HG03520 (cell line): ENCODE measurements around the gene CLPX.
"Not testable (repeated sequence)": the region's sequence is repeated elsewhere in the genome, so short reads cannot be mapped to it uniquely, and the experiment has no call there.

Source experiments
- ATAC-seq: cut with Tn5 transposase; IDR thresholded peaks from one replicate; pipeline ENCODE4 v1.9.1; 2021; ENCODE audit warnings: mild to moderate bottlenecking, moderate library complexity; ENCODE audit not compliant: unreplicated experiment

CLPX gene

GRCh38 chr15:65175511-65175910 is 9.6 kb downstream of the CLPX start:
- ATAC-seq: no peak

GRCh38 chr15:65174509-65174908 is 10.6 kb downstream of the CLPX start:
- ATAC-seq: no peak

DNA sequence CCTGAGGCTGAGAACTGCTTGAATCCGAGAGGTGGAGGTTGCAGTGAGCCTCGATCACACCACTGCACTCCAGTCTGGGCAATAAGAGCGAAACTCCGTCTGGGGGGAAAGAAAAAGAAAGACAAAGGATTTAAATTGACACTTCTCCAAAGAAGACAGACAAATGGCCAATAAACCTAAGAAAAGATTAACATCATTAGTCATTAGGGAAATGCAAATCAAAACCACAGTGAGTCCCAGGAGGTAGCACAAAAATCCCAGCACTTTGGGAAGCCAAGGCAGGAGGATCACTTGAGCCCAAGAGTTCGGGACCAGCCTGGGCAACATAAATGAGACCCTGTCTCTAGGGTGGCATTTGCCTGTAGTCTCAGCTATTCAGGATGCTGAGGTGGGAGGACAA is 12.6 kb downstream of the CLPX start:
- no peak for ATAC-seq

DNA sequence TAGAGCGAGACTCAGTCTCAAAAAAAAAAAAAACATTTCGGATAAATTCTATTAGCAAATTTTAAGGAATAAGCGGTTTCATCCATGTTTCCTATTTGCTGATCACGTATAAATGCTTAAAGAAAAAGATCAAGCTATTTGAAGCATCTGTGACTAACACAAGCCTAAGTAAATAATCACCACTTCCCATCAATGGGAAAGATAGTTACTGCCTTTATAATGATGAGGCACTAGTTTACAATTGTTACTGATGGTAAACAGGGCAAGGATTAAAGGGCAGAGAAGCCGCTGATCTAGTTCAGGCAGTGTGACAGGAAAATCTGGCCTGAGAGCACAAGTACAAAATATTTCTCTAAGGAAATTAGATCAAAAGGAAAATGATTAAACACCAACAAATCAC is 13.7 kb downstream of the CLPX start:
- no peak for ATAC-seq

- ATAC-seq: no peak
Observed at GRCh38 chr15:65165875-65166274, 19.3 kb downstream of the CLPX start.

- ATAC-seq: no peak
Observed at GRCh38 chr15:65164139-65164538, 21.0 kb downstream of the CLPX start.

DNA sequence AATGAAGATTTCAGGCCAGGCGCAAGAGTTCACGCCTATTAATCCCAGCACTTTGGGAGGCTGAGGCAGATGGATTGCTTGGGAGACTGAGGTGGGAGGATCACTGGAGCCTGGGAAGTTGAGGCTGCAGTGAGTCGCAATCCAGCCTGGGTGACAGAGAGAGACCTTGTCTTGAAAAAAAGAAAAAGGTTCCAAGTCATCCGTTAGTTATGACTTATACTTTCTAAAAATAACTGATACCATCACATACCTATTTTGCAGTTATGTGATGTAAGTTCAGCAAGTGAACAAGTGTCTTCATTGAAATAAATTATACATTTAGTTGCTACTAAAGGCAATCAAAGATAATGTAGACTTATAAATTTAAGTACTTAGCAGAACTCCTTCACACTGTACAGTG is 22.1 kb downstream of the CLPX start:
- no peak for ATAC-seq

- no peak for ATAC-seq
Observed at GRCh38 chr15:65156692-65157091, 28.4 kb downstream of the CLPX start.

GRCh38 chr15:65154720-65155119 is 30.4 kb downstream of the CLPX start:
- ATAC-seq: no peak

DNA sequence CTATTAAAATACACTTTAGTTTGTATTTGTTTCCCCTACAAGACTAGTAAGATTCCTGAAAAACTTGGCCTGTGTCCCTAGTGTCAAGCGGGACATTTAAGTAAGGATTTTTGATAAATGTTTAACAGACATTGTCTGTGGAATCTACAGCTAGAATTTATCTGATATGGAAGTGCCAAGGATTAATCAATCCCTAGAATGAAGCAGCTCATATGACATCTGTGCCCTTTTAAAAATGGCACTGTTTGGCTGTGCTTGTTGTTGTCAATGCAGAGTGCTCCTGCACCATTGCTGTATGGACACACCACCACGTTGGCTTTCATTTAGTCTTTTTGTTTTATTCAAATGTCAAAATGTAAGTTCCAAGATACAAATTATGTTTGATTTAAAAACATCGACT is 37.2 kb downstream of the CLPX start:
- ATAC-seq: no peak

- no peak for ATAC-seq
Observed at GRCh38 chr15:65146438-65146837, 38.7 kb downstream of the CLPX start.

GRCh38 chr15:65138631-65139030 is 46.5 kb downstream of the CLPX start:
- not testable (repeated sequence) for ATAC-seq

DNA sequence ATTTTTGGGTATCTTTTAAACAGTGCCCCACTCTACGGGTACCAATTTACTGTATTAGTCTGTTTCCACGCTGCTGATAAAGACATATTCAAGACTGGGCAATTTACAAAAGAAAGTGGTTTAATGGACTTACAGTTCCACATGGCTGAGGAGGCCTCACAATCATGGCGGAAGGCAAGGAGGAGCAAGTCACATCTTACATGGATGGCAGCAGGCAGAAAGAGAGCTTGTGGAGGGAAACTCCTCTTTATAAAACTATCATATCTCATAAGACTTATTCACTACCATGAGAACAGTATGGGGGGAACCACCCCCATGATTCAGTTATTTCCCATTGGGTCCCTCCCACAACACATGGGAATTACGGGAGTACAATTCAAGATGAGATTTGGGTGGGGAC is 47.2 kb downstream of the CLPX start:
- ATAC-seq: not testable (repeated sequence)

DNA sequence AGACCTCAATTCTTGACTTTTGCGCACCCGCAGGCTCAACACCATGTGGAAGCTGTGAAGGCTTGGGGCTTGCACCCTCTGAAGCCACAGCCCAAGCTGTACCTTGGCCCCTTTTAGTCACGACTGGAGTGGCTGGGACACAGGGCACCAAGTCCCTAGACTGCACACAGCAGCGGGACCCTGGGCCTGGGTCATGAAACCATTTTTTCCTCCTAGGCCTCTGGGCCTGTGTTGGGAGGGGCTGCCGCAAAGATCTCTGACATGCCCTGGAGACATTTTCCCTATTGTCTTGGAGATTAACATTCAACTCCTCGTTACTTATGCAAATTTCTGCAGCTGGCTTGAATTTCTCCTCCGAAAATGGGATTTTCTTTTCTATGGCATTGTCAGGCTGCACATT is 48.1 kb downstream of the CLPX start:
- ATAC-seq: not testable (repeated sequence)

GRCh38 chr15:65134538-65134937 is 50.6 kb downstream of the CLPX start:
- no peak for ATAC-seq

DNA sequence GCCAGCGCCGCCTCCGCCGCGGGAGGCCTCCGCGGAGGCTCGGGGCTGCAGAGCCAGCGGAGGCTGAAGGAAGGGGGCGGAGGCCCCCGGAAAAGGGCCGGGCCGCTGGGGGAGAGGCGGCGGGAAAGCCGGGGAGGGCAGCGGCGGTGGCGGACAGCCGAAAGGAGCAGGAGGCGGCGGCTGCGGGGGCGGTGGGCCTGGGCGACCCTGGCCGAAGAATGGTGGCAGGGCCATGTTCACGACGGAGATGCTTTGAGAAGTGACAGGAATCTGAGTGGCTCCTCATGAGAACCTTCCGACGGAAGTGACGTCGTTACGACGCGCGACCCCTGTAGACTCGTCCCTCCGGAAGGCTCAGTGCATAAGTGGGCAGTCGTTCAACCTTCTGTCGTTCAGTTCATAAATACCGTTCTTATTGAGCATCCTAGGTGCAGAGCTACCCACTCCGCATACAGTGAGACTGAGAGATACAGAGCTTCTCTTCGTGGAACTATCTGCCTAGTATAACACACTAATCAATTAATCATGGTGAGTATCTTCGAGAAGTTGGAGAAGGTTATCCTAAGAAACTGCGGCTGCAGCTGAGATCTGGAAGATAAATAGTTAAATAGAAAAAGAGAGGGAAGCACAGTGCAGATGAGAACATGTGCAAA is 51.5 kb downstream of the CLPX start, which contains the start of gene PDCD7:
PDCD7 (minus strand) TSS at position 261 of the 653 bp plus-strand sequence; CDS start at position 234, 27 bp downstream.
- ATAC-seq: peak; percentile 69

GRCh38 chr15:65132878-65133547 is 52.1 kb downstream of the CLPX start:
- peak; percentile 47 for ATAC-seq

DNA sequence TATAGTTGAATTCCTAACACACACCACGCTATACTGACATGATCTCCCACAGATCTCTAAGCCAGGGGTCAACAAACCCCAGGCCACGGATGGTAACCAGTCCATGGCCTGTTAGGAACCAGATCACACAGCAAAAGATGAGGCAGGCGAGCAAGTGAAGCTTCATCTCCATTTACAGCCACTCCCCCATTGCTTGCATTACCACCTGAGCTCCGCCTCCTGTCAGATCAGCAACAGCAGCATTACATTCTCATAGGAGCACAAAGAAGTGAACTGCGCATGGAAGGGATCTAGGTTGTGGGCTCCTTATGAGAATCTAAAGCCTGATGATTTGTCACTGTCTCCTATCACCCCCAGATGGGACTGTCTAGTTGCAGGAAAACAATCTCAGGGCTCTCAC is 54.2 kb downstream of the CLPX start:
- ATAC-seq: no peak

GRCh38 chr15:65115542-65115941 is 69.6 kb downstream of the CLPX start:
- ATAC-seq: no peak

GRCh38 chr15:65115086-65115485 is 70.1 kb downstream of the CLPX start, which contains the start of gene UBAP1L:
UBAP1L (minus strand) TSS chr15:65115200; CDS start chr15:65106215, 8,985 bp downstream.
- ATAC-seq: no peak

DNA sequence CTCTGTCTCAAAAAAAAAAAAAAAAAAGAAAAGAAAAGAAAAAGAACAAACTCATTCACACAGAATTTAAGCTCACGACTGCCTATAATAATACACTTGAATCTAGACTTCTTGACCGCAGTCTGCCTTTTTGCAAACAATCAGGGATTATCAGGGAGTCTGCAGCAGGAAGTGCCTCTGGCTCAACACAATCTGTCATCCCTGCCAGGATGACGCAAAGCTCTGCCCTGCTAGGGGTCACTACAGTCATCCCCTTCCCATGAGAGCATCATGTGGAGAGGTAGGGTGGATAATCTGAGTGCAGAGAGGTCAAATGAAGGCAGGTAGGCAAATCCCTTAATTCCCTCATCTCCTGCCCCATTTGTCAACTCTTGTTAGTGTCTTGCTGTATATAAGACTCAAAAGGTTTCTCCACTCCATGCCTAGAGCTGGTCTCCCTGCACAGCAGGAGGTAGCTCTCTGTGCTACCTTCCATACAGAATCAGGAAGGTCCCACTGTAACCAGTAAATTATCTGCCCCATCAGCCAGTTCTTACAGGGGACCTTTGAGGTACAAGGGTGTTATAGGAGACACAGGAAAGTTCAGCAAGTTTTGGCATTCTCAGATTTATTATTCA is 74.4 kb downstream of the CLPX start:
- no peak for ATAC-seq

DNA sequence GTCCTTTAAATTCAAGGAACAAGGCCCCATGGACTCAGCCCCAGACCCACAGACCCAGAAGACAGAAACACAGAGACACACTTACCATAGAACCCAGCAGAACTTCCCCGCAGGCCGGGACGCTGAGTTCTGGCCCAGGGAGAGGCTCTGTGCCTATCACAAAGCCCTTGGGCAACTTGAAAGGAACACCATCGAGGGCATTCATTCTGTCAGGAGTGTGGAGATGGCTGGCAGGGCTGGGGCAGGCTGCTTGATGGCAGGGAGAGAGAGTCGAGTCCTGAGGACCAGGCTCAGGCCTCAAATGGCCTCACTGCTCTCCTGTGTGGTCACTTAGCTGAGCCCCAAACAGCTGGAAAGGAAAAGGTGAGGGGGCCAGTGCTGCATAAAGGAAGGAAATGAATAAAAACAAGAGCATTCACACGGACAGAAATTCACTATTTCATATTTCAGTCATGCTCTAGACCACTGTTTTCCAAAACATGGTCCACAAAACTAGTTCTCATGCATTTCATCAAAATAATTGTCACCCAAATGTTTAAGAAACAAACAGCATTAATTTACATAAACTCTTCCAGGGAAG is 79.0 kb downstream of the CLPX start:
- ATAC-seq: no peak
